NCI-H1417 (cell line): ENCODE measurements around the gene NUTM1.

Experiments used
- DNase-seq, 3 experiments: peaks; one replicate each; lab custom pipeline; 2025; lab: John Stamatoyannopoulos, UW

NUTM1 gene

GRCh38 chr15:34342737-34343575 is at the start of gene NUTM1, which contains the start of gene NOP10:
Gene NUTM1 (plus strand): TSS chr15:34343315. CDS start chr15:34343697, 382 bp downstream.
Gene NOP10 (minus strand): TSS chr15:34343136. CDS start chr15:34343073, 63 bp downstream.
- peak; percentile 81 to 97 (median 90) for DNase-seq

- no peak for DNase-seq
These were observed 46.1 kb upstream of the NUTM1 start for GRCh38 chr15:34297059-34297458.

- no peak for DNase-seq
These were observed 42.1 kb upstream of the NUTM1 start for GRCh38 chr15:34301058-34301457.

- DNase-seq, result no peak
These were observed 38.5 kb upstream of the NUTM1 start for GRCh38 chr15:34304613-34305012.

GRCh38 chr15:34311563-34311962 is 31.6 kb upstream of the NUTM1 start:
- DNase-seq, result no peak

GRCh38 chr15:34314491-34315490 is 28.3 kb upstream of the NUTM1 start:
- no peak for DNase-seq

- peak; percentile 18 to 83 (median 60) for DNase-seq
These were observed 24.6 kb upstream of the NUTM1 start for GRCh38 chr15:34318277-34319079.

GRCh38 chr15:34323217-34323616 is 19.9 kb upstream of the NUTM1 start:
- DNase-seq, result no peak

GRCh38 chr15:34324933-34325332 is 18.2 kb upstream of the NUTM1 start:
- no peak for DNase-seq

GRCh38 chr15:34325368-34325767 is 17.7 kb upstream of the NUTM1 start:
- no peak for DNase-seq

GRCh38 chr15:34327906-34328305 is 15.2 kb upstream of the NUTM1 start:
- DNase-seq, result no peak

- DNase-seq, result no peak
These were observed 14.1 kb upstream of the NUTM1 start for GRCh38 chr15:34329006-34329405.

GRCh38 chr15:34330279-34330678 is 12.8 kb upstream of the NUTM1 start:
- no peak for DNase-seq

- DNase-seq, result no peak
These were observed 11.3 kb upstream of the NUTM1 start for GRCh38 chr15:34331809-34332208.

- no peak for DNase-seq
These were observed 10.5 kb upstream of the NUTM1 start for GRCh38 chr15:34332553-34333120.

GRCh38 chr15:34334672-34335071 is 8.4 kb upstream of the NUTM1 start:
- DNase-seq, result no peak

GRCh38 chr15:34335176-34336032 is 7.7 kb upstream of the NUTM1 start:
- peak in 1 of 3 experiments; percentile 17 for DNase-seq

GRCh38 chr15:34336231-34336990 is 6.7 kb upstream of the NUTM1 start:
- DNase-seq, result no peak

- peak in 2 of 3 experiments; percentile 18 to 78 for DNase-seq
These were observed 6.0 kb upstream of the NUTM1 start for GRCh38 chr15:34336991-34337556.
